ENCODE results near the gene NGB. TPM values are rescaled to one million over a fixed set of nuclear protein-coding genes. Genes with fewer than 3 reads are reported as not detected.

NGB gene
- total and polyA plus RNA-seq, 2 donors, result 0.14 to 0.41 TPM

DNA sequence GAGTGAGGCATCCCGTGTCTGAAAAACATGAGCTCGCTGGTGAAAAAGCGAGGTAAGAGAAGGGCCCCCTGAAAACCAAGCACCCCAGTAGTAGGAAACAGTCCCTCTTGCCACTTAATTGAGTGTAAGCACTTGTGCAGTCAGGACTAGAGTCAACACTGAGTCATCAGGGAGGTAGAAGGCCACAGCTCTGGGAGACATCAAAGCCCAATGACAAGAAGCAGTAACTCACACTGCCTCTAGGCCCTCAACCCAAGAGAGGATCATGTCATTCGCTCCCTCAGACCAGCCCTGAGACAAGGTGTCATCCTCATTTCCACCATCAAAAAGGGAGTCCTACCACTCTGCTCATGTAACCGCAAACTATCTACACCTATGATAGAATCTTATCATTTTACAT, 31.9 kb upstream of the NGB start:
- Histone ChIP-seq H3K36me3 (ENCODE audit: control insufficient read depth in 2 of 2, insufficient read depth in 2 of 2, low read length in 1 of 2) (no peaks in the 10 kb centered on the region), H3K4me1 (ENCODE audit: control insufficient read depth in 2 of 2, insufficient read depth in 2 of 2, low read length in 2 of 2) (peaks cover 0 to 3% of the 10 kb centered on the region in 2 donors), H3K4me3 (ENCODE audit: low read length in 2 of 2) (no peak overlapping the region), H3K27me3 (ENCODE audit: control insufficient read depth in 2 of 2, insufficient read depth in 1 of 2, low read length in 1 of 2) (no peaks in the 10 kb centered on the region), H3K9me3 (ENCODE audit: control insufficient read depth in 2 of 2, insufficient read depth in 1 of 2, low read length in 1 of 2) (no peaks in the 10 kb centered on the region), H3K27ac (ENCODE audit: low read depth in 1 of 2, low read length in 1 of 2) (no peak overlapping the region)
- DNase-seq (ENCODE audit: low read depth in 6 of 9, low spot score in 9 of 9), result no peak
- WGBS, result 97% methylated on average over 5 of the region's 5 CpGs

DNA sequence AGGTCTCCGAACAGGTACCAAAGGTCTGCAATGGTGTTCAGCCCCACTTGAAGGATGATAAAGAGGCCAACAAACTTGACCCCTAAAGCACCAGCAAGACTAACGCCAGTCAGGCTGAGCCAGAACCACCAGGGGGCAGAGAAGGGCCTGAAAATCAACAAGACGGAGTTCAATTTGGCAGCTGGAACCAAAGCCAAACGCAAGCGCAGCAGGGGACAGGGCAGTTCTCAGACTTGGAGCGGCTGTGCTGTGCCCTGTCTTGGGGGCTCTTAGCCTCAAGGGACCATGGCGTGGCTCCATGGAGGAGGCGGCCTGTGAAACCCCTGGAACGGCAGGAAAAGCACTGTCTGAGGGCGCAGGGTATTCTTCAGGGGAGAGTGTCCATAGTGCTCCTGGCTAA, 30.1 kb upstream of the NGB start:
- Histone ChIP-seq H3K36me3 (ENCODE audit: control insufficient read depth in 2 of 2, insufficient read depth in 2 of 2, low read length in 1 of 2) (peaks cover 0 to 2% of the 10 kb centered on the region in 2 donors), H3K4me3 (ENCODE audit: low read length in 2 of 2) (no peak overlapping the region), H3K9me3 (ENCODE audit: control insufficient read depth in 2 of 2, insufficient read depth in 1 of 2, low read length in 1 of 2) (no peaks in the 10 kb centered on the region), H3K27ac (ENCODE audit: low read depth in 1 of 2, low read length in 1 of 2) (no peak overlapping the region), H3K27me3 (ENCODE audit: control insufficient read depth in 2 of 2, insufficient read depth in 1 of 2, low read length in 1 of 2) (no peaks in the 10 kb centered on the region), H3K4me1 (ENCODE audit: control insufficient read depth in 2 of 2, insufficient read depth in 2 of 2, low read length in 2 of 2) (peaks cover 0 to 3% of the 10 kb centered on the region in 2 donors)
- WGBS, result 71% methylated on average over 10 of the region's 10 CpGs
- peak in 8 of 9 donors; percentile 27 to 75 (median 46) for DNase-seq (ENCODE audit: low read depth in 6 of 9, low spot score in 9 of 9)

DNA sequence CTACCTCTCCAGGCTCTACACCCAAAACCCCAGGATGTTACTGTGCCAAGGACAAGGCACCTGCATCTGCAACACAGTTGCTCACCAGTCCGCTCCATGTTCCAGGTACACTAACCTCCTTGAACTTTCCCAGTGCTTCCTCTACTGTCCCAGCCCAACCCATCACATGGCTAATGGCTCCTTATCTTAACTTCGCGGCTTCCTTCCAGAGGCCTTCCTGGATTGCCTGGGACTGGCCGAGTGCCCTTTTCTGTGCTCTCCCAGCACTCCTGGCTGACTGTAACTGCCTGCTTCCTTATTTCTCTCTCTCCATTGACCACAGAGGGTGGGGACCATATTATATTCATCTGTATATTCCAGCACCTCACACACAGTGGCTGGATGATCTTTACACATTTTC, 28.8 kb upstream of the NGB start:
- DNase-seq (ENCODE audit: low read depth in 6 of 9, low spot score in 9 of 9), result no peak
- Histone ChIP-seq H3K4me1 (ENCODE audit: control insufficient read depth in 2 of 2, insufficient read depth in 2 of 2, low read length in 2 of 2) (peaks cover 0 to 3% of the 10 kb centered on the region in 2 donors), H3K4me3 (ENCODE audit: low read length in 2 of 2) (no peak overlapping the region), H3K9me3 (ENCODE audit: control insufficient read depth in 2 of 2, insufficient read depth in 1 of 2, low read length in 1 of 2) (no peaks in the 10 kb centered on the region), H3K27me3 (ENCODE audit: control insufficient read depth in 2 of 2, insufficient read depth in 1 of 2, low read length in 1 of 2) (no peaks in the 10 kb centered on the region), H3K27ac (ENCODE audit: low read depth in 1 of 2, low read length in 1 of 2) (no peak overlapping the region), H3K36me3 (ENCODE audit: control insufficient read depth in 2 of 2, insufficient read depth in 2 of 2, low read length in 1 of 2) (peaks cover 0 to 2% of the 10 kb centered on the region in 2 donors)
- WGBS, result 93% methylated on average over 4 of the region's 4 CpGs

DNA sequence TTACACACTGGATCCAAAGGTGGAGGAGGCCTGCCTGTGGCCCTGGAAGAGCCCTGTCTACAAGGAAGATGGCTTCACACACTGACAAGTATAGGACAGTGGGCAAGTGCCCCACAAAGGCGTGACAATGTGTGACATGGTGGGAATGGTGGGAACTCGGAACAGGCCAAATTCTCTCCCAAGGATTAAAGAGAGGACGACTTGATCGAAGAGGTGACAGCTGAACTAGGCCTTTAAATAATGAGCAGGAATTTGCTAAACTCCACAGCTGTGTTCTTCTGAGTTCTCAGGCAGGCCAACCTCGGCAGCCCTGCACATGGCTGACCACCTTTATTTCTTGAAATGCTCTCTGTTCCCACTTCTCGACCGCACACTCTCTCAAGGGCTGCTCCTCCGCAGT, 25.9 kb upstream of the NGB start:
- DNase-seq (ENCODE audit: low read depth in 6 of 9, low spot score in 9 of 9), result no peak
- peaks cover 0 to 2% of the 10 kb centered on the region in 2 donors for H3K36me3 ChIP-seq (ENCODE audit: control insufficient read depth in 2 of 2, insufficient read depth in 2 of 2, low read length in 1 of 2)
- no peak overlapping the region for H3K4me3 ChIP-seq (ENCODE audit: low read length in 2 of 2)
- H3K4me1 ChIP-seq (ENCODE audit: control insufficient read depth in 2 of 2, insufficient read depth in 2 of 2, low read length in 2 of 2), result peaks cover 0 to 3% of the 10 kb centered on the region in 2 donors
- no peak overlapping the region for H3K27ac ChIP-seq (ENCODE audit: low read depth in 1 of 2, low read length in 1 of 2)
- 95% methylated on average over 8 of the region's 8 CpGs for WGBS
- no peaks in the 10 kb centered on the region for H3K9me3 ChIP-seq (ENCODE audit: control insufficient read depth in 2 of 2, insufficient read depth in 1 of 2, low read length in 1 of 2)
- no peaks in the 10 kb centered on the region for H3K27me3 ChIP-seq (ENCODE audit: control insufficient read depth in 2 of 2, insufficient read depth in 1 of 2, low read length in 1 of 2)

DNA sequence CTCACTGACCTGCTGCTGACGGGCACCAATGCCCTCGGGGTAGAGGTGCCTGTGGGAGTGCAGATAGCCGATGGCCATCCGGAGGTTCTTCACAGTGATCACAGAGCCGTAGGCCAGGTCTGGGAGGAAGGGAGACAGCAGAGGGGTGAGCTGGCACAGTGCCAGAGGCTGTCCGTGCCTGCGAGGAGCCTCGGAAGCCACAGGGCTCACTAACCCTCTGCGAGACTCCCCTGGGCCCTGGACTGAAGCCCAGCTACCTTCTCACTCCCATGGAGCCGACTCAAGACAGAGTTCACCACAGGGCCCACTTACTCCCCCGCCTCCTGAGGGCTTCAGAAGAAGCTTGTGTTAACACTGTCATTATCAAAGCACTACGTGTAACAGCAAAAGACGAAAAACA, 25.1 kb upstream of the NGB start:
- H3K9me3 ChIP-seq (ENCODE audit: control insufficient read depth in 2 of 2, insufficient read depth in 1 of 2, low read length in 1 of 2), result no peaks in the 10 kb centered on the region
- no peak overlapping the region for H3K4me3 ChIP-seq (ENCODE audit: low read length in 2 of 2)
- 91% methylated on average over 13 of the region's 13 CpGs for WGBS
- H3K4me1 ChIP-seq (ENCODE audit: control insufficient read depth in 2 of 2, insufficient read depth in 2 of 2, low read length in 2 of 2), result no peaks in the 10 kb centered on the region
- H3K27me3 ChIP-seq (ENCODE audit: control insufficient read depth in 2 of 2, insufficient read depth in 1 of 2, low read length in 1 of 2), result no peaks in the 10 kb centered on the region
- H3K36me3 ChIP-seq (ENCODE audit: control insufficient read depth in 2 of 2, insufficient read depth in 2 of 2, low read length in 1 of 2), result peaks cover 0 to 2% of the 10 kb centered on the region in 2 donors
- no peak for DNase-seq (ENCODE audit: low read depth in 6 of 9, low spot score in 9 of 9)
- no peak overlapping the region for H3K27ac ChIP-seq (ENCODE audit: low read depth in 1 of 2, low read length in 1 of 2)

DNA sequence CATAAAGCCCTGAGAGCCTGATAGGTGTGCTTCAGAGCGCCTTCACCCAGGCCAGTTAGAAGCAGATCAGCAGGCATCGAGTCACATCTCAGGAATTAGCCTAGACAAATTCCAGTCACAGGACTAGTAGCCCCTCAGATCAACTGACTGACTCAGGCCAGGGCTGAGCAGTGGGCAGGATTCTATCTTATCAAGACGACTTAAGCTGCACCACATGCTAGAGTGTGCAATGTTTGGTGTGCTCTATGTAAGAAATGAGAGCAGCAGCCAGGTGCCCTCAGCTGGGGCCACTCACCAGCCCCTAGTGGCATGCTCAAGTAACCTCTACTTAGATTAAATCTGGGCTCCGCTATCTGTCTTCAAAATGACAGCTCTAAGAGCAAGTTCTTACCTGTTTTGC, 19.7 kb upstream of the NGB start:
- Histone ChIP-seq H3K36me3 (ENCODE audit: control insufficient read depth in 2 of 2, insufficient read depth in 2 of 2, low read length in 1 of 2) (peaks cover 0 to under 1% of the 10 kb centered on the region in 2 donors), H3K27ac (ENCODE audit: low read depth in 1 of 2, low read length in 1 of 2) (no peak overlapping the region)
- 97% methylated on average over 4 of the region's 4 CpGs for WGBS

DNA sequence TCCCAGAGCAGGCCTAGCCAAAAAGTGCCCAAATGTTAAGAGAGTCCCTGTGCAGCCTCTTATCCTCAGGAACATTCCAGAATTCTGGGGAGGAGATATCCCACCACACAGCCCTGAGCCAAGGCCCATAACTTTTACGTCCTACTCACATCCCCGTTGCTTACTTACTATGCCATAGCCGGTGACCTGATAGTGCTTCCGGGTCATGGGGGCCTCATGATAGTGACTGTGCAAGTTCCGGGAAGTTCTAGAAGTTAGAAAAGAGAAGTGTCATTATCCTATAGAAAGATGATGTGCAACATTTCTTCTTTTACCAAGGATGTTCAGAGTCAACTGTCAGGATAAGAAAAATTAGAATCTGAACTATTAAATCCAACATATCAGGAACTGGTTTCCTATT, 15.6 kb upstream of the NGB start:
- no peak for DNase-seq (ENCODE audit: low read depth in 6 of 9, low spot score in 9 of 9)
- Histone ChIP-seq H3K9me3 (ENCODE audit: control insufficient read depth in 2 of 2, insufficient read depth in 1 of 2, low read length in 1 of 2) (no peaks in the 10 kb centered on the region), H3K27ac (ENCODE audit: low read depth in 1 of 2, low read length in 1 of 2) (no peak overlapping the region), H3K27me3 (ENCODE audit: control insufficient read depth in 2 of 2, insufficient read depth in 1 of 2, low read length in 1 of 2) (no peaks in the 10 kb centered on the region), H3K4me3 (ENCODE audit: low read length in 2 of 2) (no peak overlapping the region), H3K4me1 (ENCODE audit: control insufficient read depth in 2 of 2, insufficient read depth in 2 of 2, low read length in 2 of 2) (no peaks in the 10 kb centered on the region), H3K36me3 (ENCODE audit: control insufficient read depth in 2 of 2, insufficient read depth in 2 of 2, low read length in 1 of 2) (peaks cover 4 to 9% of the 10 kb centered on the region in 2 donors)
- 98% methylated on average over 5 of the region's 5 CpGs for WGBS

More for the DNA sequence above, 19.7 kb upstream of the NGB start:
- Histone ChIP-seq H3K4me1 (ENCODE audit: control insufficient read depth in 2 of 2, insufficient read depth in 2 of 2, low read length in 2 of 2) (no peaks in the 10 kb centered on the region), H3K9me3 (ENCODE audit: control insufficient read depth in 2 of 2, insufficient read depth in 1 of 2, low read length in 1 of 2) (no peaks in the 10 kb centered on the region), H3K27me3 (ENCODE audit: control insufficient read depth in 2 of 2, insufficient read depth in 1 of 2, low read length in 1 of 2) (no peaks in the 10 kb centered on the region), H3K4me3 (ENCODE audit: low read length in 2 of 2) (no peak overlapping the region)
- DNase-seq (ENCODE audit: low read depth in 6 of 9, low spot score in 9 of 9), result no peak

DNA sequence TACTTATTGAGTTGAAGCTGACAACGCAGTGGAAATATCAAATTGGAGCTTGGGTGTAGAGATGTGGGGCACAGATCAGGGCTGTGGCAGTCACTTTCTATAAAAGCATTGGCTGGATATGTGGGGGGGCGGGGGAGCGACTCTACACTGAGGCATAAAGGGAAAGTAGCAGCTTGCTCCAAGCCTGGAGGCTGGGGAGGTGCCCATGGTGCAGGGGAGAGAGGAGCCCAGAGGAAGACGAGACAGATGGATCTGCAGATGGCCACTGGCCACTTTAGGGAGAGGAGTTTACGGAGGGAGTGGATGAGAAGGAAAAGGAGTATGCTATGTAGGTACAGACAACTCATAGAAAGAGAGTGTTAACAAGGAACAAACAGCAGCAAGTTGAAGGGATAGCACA, 13.5 kb upstream of the NGB start:
- Histone ChIP-seq H3K4me1 (ENCODE audit: control insufficient read depth in 2 of 2, insufficient read depth in 2 of 2, low read length in 2 of 2) (no peaks in the 10 kb centered on the region), H3K4me3 (ENCODE audit: low read length in 2 of 2) (no peak overlapping the region), H3K27ac (ENCODE audit: low read depth in 1 of 2, low read length in 1 of 2) (no peak overlapping the region), H3K27me3 (ENCODE audit: control insufficient read depth in 2 of 2, insufficient read depth in 1 of 2, low read length in 1 of 2) (no peaks in the 10 kb centered on the region), H3K36me3 (ENCODE audit: control insufficient read depth in 2 of 2, insufficient read depth in 2 of 2, low read length in 1 of 2) (peaks cover 4 to 9% of the 10 kb centered on the region in 2 donors), H3K9me3 (ENCODE audit: control insufficient read depth in 2 of 2, insufficient read depth in 1 of 2, low read length in 1 of 2) (no peaks in the 10 kb centered on the region)
- 97% methylated on average over 5 of the region's 5 CpGs for WGBS
- no peak for DNase-seq (ENCODE audit: low read depth in 6 of 9, low spot score in 9 of 9)

DNA sequence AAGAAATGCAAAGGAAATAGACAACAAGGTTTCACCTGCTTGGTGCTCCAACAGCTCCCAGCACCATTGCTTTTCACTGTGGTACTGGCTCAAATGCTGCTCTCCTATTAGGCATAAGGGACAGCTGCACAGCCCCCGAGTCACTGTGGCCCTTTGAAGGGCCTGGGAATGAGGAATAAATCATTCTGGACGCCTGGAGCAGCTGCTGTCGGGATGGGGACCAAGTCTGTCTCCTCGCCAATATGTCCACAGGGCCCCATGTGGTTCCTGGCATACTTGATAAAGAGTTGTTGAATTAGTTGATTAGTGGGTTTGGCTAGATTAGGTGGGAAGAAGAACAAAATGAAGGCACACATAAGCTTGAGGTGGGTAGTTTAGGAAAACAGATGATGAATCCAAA, 13.1 kb upstream of the NGB start:
- DNase-seq (ENCODE audit: low read depth in 6 of 9, low spot score in 9 of 9), result no peak
- 95% methylated on average over 4 of the region's 4 CpGs for WGBS
- Histone ChIP-seq H3K36me3 (ENCODE audit: control insufficient read depth in 2 of 2, insufficient read depth in 2 of 2, low read length in 1 of 2) (peaks cover 4 to 9% of the 10 kb centered on the region in 2 donors), H3K27me3 (ENCODE audit: control insufficient read depth in 2 of 2, insufficient read depth in 1 of 2, low read length in 1 of 2) (no peaks in the 10 kb centered on the region), H3K4me3 (ENCODE audit: low read length in 2 of 2) (no peak overlapping the region), H3K27ac (ENCODE audit: low read depth in 1 of 2, low read length in 1 of 2) (no peak overlapping the region), H3K4me1 (ENCODE audit: control insufficient read depth in 2 of 2, insufficient read depth in 2 of 2, low read length in 2 of 2) (no peaks in the 10 kb centered on the region), H3K9me3 (ENCODE audit: control insufficient read depth in 2 of 2, insufficient read depth in 1 of 2, low read length in 1 of 2) (no peaks in the 10 kb centered on the region)

All from thymus (tissue), 11 donors.